H1 (cell line): Measurements from ENCODE around the gene RBCK1. TPM values are rescaled to one million over a fixed set of nuclear protein-coding genes. Genes with fewer than 3 reads are reported as not detected.

ENCODE experiments used
- CTCF ChIA-PET: fragments of 300-600 bp; sonication (Branson Sonifier 250); formaldehyde crosslinking; loops from one replicate; lab custom pipeline; 2021; ENCODE audit not compliant: partially characterized antibody; lab: Charles Lee
- POLR2A ChIA-PET: fragments of 300-600 bp; sonication (Branson Sonifier 250); formaldehyde crosslinking; loops from one replicate; lab custom pipeline; 2021; ENCODE audit warnings: inconsistent platforms; ENCODE audit not compliant: partially characterized antibody; lab: Charles Lee
- DNase-seq, 2 experiments: peaks; one replicate each; pipeline versions ENCODE4 v3.0.0 to v3.0.0-alpha.2; 2010 to 2022; ENCODE audit warnings: low spot score in 2 of 2, low read depth in 1 of 2, mixed read lengths in 1 of 2
- FAIRE-seq: peaks from 2 replicates; lab custom pipeline; 2011; peaks lifted over from hg19 to GRCh38; lab: Jason Lieb, UNC
- H2AFZ ChIP-seq: 2 replicates; pipeline ENCODE4 v1.8.1; 2012; ENCODE audit warnings: low read length, inconsistent platforms
- H2AK5ac ChIP-seq: 2 replicates; pipeline ENCODE4 v1.6.1; 2013; ENCODE audit warnings: low read depth, low read length
- H2BK120ac ChIP-seq: replicated peaks from 2 replicates; pipeline ENCODE3; 2013; ENCODE audit warnings: low read depth, low read length, inconsistent platforms
- H2BK12ac ChIP-seq: 2 replicates; pipeline ENCODE4 v1.6.1; 2013; ENCODE audit warnings: low read depth, low read length
- H2BK15ac ChIP-seq: 2 replicates; pipeline ENCODE4 v1.6.1; 2013; ENCODE audit warnings: low read length
- H2BK20ac ChIP-seq: 2 replicates; pipeline ENCODE4 v1.6.1; 2013; ENCODE audit warnings: low read length
- H2BK5ac ChIP-seq: 2 replicates; pipeline ENCODE4 v1.6.1; 2013; ENCODE audit warnings: low read depth, low read length
- H3K14ac ChIP-seq: 2 replicates; pipeline ENCODE4 v1.6.1; 2013; ENCODE audit warnings: inconsistent platforms; ENCODE audit not compliant: insufficient read length
- H3K18ac ChIP-seq: 2 replicates; pipeline ENCODE4 v1.6.1; 2013; ENCODE audit warnings: low read length; ENCODE audit errors: extremely low read depth
- H3K23ac ChIP-seq: 2 replicates; pipeline ENCODE4 v1.6.1; 2013; ENCODE audit warnings: inconsistent platforms; ENCODE audit not compliant: insufficient read length
- H3K23me2 ChIP-seq: 2 replicates; pipeline ENCODE4 v1.6.1; 2013; ENCODE audit warnings: low read depth, low read length
- H3K27ac ChIP-seq: 2 replicates; pipeline ENCODE4 v1.6.1; 2011; ENCODE audit warnings: low read depth, low read length, inconsistent platforms
- H3K27me3 ChIP-seq, 4 experiments: replicated peaks in 1 of 4; 1 replicate in 1 of 4; 2 replicates in 3 of 4; pipeline versions ENCODE4 v1.6.1 to v1.8.1; 2011 to 2013; ENCODE audit warnings: low read length in 3 of 4, mild to moderate bottlenecking in 3 of 4, inconsistent platforms in 2 of 4, mixed read lengths in 2 of 4, moderate library complexity in 1 of 4; ENCODE audit not compliant: control insufficient read depth in 3 of 4, insufficient read depth in 3 of 4; ENCODE audit errors: extremely low read depth in 1 of 4
- H3K36me3 ChIP-seq, 4 experiments: 2 replicates each; pipeline versions ENCODE4 v1.6.1 to v1.8.1; 2011 to 2013; ENCODE audit warnings: mild to moderate bottlenecking in 4 of 4, low read length in 3 of 4, moderate library complexity in 2 of 4, control low read depth in 1 of 4, inconsistent platforms in 1 of 4; ENCODE audit not compliant: insufficient read depth in 4 of 4, control insufficient read depth in 2 of 4
- H3K4ac ChIP-seq: replicated peaks from 2 replicates; pipeline ENCODE3; 2013; ENCODE audit warnings: low read length, low read depth, mixed read lengths, inconsistent platforms; ENCODE audit not compliant: insufficient read length
- H3K4me1 ChIP-seq, 4 experiments: replicated peaks in 1 of 4; 1 replicate in 1 of 4; 2 replicates in 3 of 4; pipeline versions ENCODE4 v1.6.1 to v1.8.1; 2011 to 2013; ENCODE audit warnings: low read length in 3 of 4, inconsistent platforms in 2 of 4, mixed read lengths in 1 of 4; ENCODE audit not compliant: insufficient read depth in 4 of 4, control insufficient read depth in 3 of 4
- H3K4me2 ChIP-seq, 2 experiments: 2 replicates each; pipeline versions ENCODE4 v1.6.1 to v1.8.1; 2011 to 2013; ENCODE audit warnings: low read depth in 2 of 2, low read length in 2 of 2, control low read depth in 1 of 2, inconsistent platforms in 1 of 2, mild to moderate bottlenecking in 1 of 2; ENCODE audit not compliant: insufficient read depth in 1 of 2
- H3K4me3 ChIP-seq, 4 experiments: fragments of 200-600, 300-600 bp in 1 of 4; sonication (generic), shearing (Covaris generic), sonication (Bioruptor Twin) in 1 of 4; 2 replicates each; pipeline versions ENCODE4 v1.5.1 to v1.8.1; 2011 to 2016; ENCODE audit warnings: low read length in 4 of 4, low read depth in 3 of 4, control low read depth in 2 of 4, inconsistent platforms in 2 of 4, mild to moderate bottlenecking in 2 of 4, mixed read lengths in 1 of 4, moderate library complexity in 1 of 4; ENCODE audit not compliant: insufficient read depth in 2 of 4; ENCODE audit errors: extremely low read depth in 1 of 4
- H3K56ac ChIP-seq: replicated peaks from 2 replicates; pipeline ENCODE3; 2013; ENCODE audit warnings: low read depth, mild to moderate bottlenecking, mixed read lengths, low read length, inconsistent platforms; ENCODE audit not compliant: insufficient read length
- H3K79me1 ChIP-seq: 2 replicates; pipeline ENCODE4 v1.6.1; 2013; ENCODE audit warnings: low read depth, low read length, control low read depth
- H3K79me2 ChIP-seq, 2 experiments: 2 replicates each; pipeline versions ENCODE4 v1.6.1 to v1.8.1; 2012 to 2013; ENCODE audit warnings: low read length in 2 of 2, mild to moderate bottlenecking in 2 of 2, inconsistent platforms in 1 of 2; ENCODE audit not compliant: insufficient read depth in 2 of 2, control insufficient read depth in 1 of 2
- H3K9ac ChIP-seq, 4 experiments: replicated peaks in 1 of 4; 1 replicate in 1 of 4; 2 replicates in 3 of 4; pipeline versions ENCODE4 v1.6.1 to v1.8.1; 2011 to 2013; ENCODE audit warnings: low read depth in 3 of 4, low read length in 3 of 4, control low read depth in 2 of 4, mild to moderate bottlenecking in 2 of 4, moderate library complexity in 2 of 4, inconsistent platforms in 1 of 4; ENCODE audit errors: extremely low read depth in 1 of 4
- H3K9me3 ChIP-seq, 2 experiments: 2 replicates each; pipeline versions ENCODE4 v1.6.1 to v1.8.1; 2012 to 2013; ENCODE audit warnings: mild to moderate bottlenecking in 2 of 2, moderate library complexity in 2 of 2, control low read depth in 1 of 2, inconsistent platforms in 1 of 2, low read depth in 1 of 2, low read length in 1 of 2, mixed read lengths in 1 of 2; ENCODE audit not compliant: insufficient read depth in 2 of 2
- H4K20me1 ChIP-seq, 2 experiments: replicated peaks in 1 of 2; 2 replicates each; pipeline versions ENCODE3 to v1.8.1; 2011 to 2013; ENCODE audit warnings: inconsistent platforms in 2 of 2, low read length in 2 of 2, mild to moderate bottlenecking in 1 of 2; ENCODE audit not compliant: insufficient read depth in 2 of 2, control insufficient read depth in 1 of 2
- H4K5ac ChIP-seq: 2 replicates; pipeline ENCODE4 v1.6.1; 2013; ENCODE audit warnings: low read length, low read depth, mixed read lengths, inconsistent platforms; ENCODE audit not compliant: insufficient read length
- H4K8ac ChIP-seq: 2 replicates; pipeline ENCODE4 v1.8.0; 2013; ENCODE audit warnings: mild to moderate bottlenecking, moderate library complexity, low read length, inconsistent platforms; ENCODE audit not compliant: insufficient read depth; ENCODE audit errors: extremely low read depth
- H4K91ac ChIP-seq: replicated peaks from 2 replicates; pipeline ENCODE3; 2013; ENCODE audit warnings: low read length, mixed read lengths, inconsistent platforms; ENCODE audit not compliant: insufficient read length
- SIX5 ChIP-seq: IDR thresholded peaks from 2 replicates; pipeline ENCODE4 v1.6.1; 2011; ENCODE audit warnings: mild to moderate bottlenecking, low read depth, low read length
- USF2 ChIP-seq: IDR thresholded peaks from 2 replicates; pipeline ENCODE4 v1.6.1; 2011; ENCODE audit warnings: low read length, improper control_type of control experiment
- WGBS, 2 experiments: shearing (Covaris generic) in 1 of 2; methylation state at CpG; one replicate each; pipeline versions ENCODE4 v1.1.6 to v1.1.7; 2013 to 2015; ENCODE audit warnings: low lambda C conversion rate in 2 of 2, mixed read lengths in 2 of 2, inconsistent platforms in 1 of 2, low coverage in 1 of 2, missing lambda C conversion rate in 1 of 2; ENCODE audit not compliant: insufficient replicate concordance in 2 of 2, insufficient coverage in 1 of 2, insufficient read length in 1 of 2; ENCODE audit errors: extremely low coverage in 1 of 2, missing lambda C conversion rate in 1 of 2; 5-methylcytosine and 5-hydroxymethylcytosine counted together
- polyA plus RNA-seq, 7 experiments: library from polyadenylated mRNA; depleted of rRNA in 3 of 7; stranded (reverse) in 5 of 7; unstranded in 2 of 7; fragments of >200 nt in 5 of 7; fragments of 200-250 nt in 2 of 7; gene quantifications; 1 replicate in 5 of 7; 2 replicates in 1 of 7; 4 replicates in 1 of 7; pipeline versions ENCODE4 v1.2.1 to v1.2.3, GENCODE V29; 2011 to 2013; ENCODE audit warnings: missing spikeins in 2 of 7, mixed read lengths in 2 of 7
- total RNA-seq: library from RNA; stranded (reverse); fragmentation: NEBNext Ultra II Directional; extraction: Animal tissue kit (Norgen Biotek cat#: 25700); gene quantifications from 2 replicates; pipeline ENCODE4 v1.2.1, GENCODE V29; 2021

Gene RBCK1
- total and polyA plus RNA-seq, 2 of the 8 experiments (the other 6 are each of a cell fraction or from before 2014, with no cell fraction given): 43.1 to 54.7 TPM

- no peak overlapping the region for H4K8ac ChIP-seq
- H3K56ac ChIP-seq: no peak overlapping the region
- no peak overlapping the region for H3K9ac ChIP-seq
- DNase-seq (no peak), FAIRE-seq (no peak)
- peaks cover 0 to 4% (median 0%) of the 10 kb centered on the region in 4 experiments; a peak in 2 of 7 replicates for H3K4me1 ChIP-seq
- no peak overlapping the region for H3K18ac ChIP-seq
- no peak overlapping the region for H3K4ac ChIP-seq
- no peaks in the 10 kb centered on the region for H3K79me1 ChIP-seq
- no peak overlapping the region for H3K4me3 ChIP-seq
- H3K9me3 ChIP-seq: no peaks in the 10 kb centered on the region
- POLR2A ChIA-PET: interaction anchor here (1.1 to 14.7 kb wide), 4 partner anchors 11 to 41 kb away, joined by 3 to 172 read pairs (median 4); partner anchors contain the start of gene TRIB3
- CTCF ChIA-PET: interaction anchor here (0.6 to 4.4 kb wide), 10 partner anchors 12 to 111 kb away, joined by 3 to 28 read pairs (median 4); partner anchors contain the start of gene NRSN2
- no peak overlapping the region for H2AFZ ChIP-seq
- H3K36me3 ChIP-seq: no peaks in the 10 kb centered on the region; a peak in 1 of 8 replicates
- H3K79me2 ChIP-seq: no peaks in the 10 kb centered on the region; a peak in 1 of 4 replicates
- no peak overlapping the region for H3K23ac ChIP-seq
- H2BK120ac ChIP-seq: no peak overlapping the region
- H2BK12ac ChIP-seq: no peak overlapping the region
- H2AK5ac ChIP-seq: no peak overlapping the region
- 92% methylated on average over 13 of the region's 13 CpGs; no CpG with 5 or more reads in 1 of the 2 experiments for WGBS, 2 experiments
- H3K23me2 ChIP-seq: no peaks in the 10 kb centered on the region
- H4K91ac ChIP-seq: no peak overlapping the region
- no peak overlapping the region for H3K27ac ChIP-seq
- no peak overlapping the region for H2BK20ac ChIP-seq
- no peaks in the 10 kb centered on the region; a peak in 1 of 7 replicates for H3K27me3 ChIP-seq
- H3K4me2 ChIP-seq: no peak overlapping the region
- no peak overlapping the region for H2BK5ac ChIP-seq
- no peak overlapping the region for H2BK15ac ChIP-seq
- no peak overlapping the region for H4K5ac ChIP-seq
- H4K20me1 ChIP-seq: no peaks in the 10 kb centered on the region
- H3K14ac ChIP-seq: no peak overlapping the region
- no peak for TF ChIP-seq SIX5
- no peak for TF ChIP-seq USF2
Measured at GRCh38 chr20:366719-367485, 41.2 kb upstream of the RBCK1 start.
